GM21390 (cell line): Measurements from ENCODE around the gene TP53BP2.

Source experiments
- ATAC-seq: cut with Tn5 transposase; IDR thresholded peaks from one replicate; pipeline ENCODE4 v1.9.1; 2021; ENCODE audit not compliant: unreplicated experiment

The TP53BP2 gene

GRCh38 chr1:223770621-223771315 lies 75.0 kb downstream of the TP53BP2 start:
- ATAC-seq = no peak

DNA sequence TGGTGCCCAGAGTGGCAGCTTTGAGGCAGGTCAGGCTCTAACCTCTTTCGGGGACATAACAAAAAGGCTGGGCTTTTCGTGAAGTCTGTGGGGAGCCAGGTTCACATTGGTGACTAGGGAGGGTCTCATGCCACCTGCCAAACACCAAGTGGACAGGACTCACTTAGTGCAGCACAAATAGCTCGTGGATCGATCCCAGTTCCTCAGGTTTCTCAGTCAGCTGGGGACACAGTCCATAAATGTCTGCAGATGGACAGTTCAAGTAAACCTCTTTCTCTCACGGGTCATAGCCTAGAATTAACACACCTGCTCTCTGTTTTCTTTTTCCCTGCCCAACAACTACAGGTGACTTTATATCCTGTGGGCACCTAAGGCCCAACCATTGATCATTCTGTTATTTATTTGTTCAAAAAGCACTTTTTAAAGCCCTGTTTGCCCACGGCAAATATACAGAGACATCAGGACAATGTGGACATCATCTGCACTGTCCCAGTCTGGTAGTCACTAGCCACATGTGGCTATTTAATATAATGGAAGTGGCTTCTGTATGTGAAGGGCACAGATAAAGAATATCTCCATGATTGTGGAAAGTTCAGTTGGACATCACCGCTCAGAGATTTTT lies 79.9 kb downstream of the TP53BP2 start:
- no peak for ATAC-seq

DNA sequence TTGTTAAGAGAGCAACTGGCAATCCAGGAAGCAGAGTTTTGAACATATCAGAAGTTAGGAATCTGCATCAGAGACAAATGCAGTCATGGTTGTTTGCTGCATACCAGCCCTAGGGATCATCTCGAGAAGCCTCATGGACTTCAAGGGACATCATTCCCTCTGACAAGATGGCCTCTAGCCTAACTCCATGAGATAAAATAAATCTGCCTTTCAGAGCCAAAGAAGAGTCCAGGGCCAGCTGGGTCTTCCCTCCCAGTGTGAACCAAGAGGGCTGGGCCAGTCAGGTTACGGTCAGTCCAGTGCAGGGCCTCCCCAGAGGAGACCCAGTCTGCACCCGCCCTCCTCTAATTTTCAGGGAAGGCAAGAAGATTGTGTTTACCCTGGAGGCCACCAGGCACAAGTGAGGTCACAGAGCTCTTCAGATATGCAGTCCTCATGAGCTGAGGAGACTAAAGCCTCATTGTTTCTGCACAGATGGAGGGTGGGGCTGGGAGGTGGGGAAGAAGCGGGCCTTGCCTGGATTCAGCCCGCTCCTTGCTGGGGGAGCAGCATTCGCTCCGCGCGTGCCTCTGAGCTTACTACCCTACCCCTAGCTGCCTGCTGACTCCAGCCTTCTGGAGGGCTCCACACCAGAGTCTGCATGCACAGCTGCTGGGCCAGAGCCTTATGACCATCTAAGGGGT lies 80.6 kb downstream of the TP53BP2 start:
- ATAC-seq = no peak

DNA sequence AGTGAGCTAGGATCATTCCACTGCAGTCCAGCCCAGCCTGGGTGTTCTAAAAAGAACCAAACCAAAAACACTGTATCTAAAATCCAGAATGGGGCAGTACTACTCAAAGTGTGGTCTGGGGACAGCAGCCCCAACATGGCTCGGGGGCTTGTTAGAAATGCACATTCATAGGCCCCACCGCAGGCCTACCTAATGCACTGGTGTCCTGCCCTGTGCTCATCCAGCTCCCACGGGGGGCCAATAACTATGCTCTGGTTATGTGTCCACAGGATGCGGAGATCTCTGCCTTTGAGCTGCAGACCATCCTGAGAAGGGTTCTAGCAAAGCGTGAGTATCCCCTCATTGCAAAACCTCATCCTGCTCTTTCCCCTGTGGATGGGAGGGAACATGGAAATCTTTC lies 81.9 kb downstream of the TP53BP2 start:
- ATAC-seq = no peak

- no peak for ATAC-seq
These were observed 82.5 kb downstream of the TP53BP2 start for GRCh38 chr1:223763251-223763650.

DNA sequence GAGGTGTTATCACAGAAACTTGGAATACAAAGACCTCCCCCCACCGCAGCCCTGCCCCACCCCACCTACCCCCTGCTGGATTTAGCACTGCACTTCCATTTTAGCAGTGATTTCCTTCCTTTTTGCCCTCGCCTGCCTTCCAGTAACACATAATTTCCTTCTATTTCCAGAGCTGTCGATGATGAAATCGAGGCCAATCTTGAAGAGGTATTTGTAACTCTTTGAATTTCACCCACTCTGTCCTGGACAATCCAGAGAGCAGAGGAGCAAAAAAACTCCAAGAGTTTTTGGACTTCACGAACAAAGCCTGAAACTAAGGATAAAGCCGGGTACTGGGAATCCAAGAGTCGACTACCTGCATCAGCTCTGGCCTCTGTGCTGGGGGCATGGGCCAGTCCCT lies 84.3 kb downstream of the TP53BP2 start:
- ATAC-seq = no peak

- ATAC-seq = no peak
These were observed 84.9 kb downstream of the TP53BP2 start for GRCh38 chr1:223760833-223761232.

- ATAC-seq = no peak
These were observed 86.5 kb downstream of the TP53BP2 start for GRCh38 chr1:223759273-223759672.

DNA sequence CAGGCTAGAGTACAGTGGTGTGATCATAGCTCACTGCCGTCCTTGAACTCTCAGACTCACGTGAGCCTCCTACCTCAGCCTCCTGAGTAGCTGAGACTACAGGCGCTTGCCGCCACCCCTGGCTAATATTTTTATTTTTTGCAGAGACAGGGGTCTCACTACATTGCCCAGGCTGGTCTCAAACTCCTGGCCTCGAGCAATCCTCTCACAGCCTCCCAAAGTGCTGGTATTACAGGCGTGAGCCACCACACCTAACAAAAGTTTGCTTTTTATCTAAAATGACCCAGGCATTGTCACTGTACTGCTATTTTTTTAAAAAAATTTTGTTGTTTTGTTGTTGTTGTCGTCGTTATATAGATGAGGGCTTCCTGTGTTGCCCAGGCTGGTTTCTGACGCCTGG lies 87.0 kb downstream of the TP53BP2 start:
- no peak for ATAC-seq

DNA sequence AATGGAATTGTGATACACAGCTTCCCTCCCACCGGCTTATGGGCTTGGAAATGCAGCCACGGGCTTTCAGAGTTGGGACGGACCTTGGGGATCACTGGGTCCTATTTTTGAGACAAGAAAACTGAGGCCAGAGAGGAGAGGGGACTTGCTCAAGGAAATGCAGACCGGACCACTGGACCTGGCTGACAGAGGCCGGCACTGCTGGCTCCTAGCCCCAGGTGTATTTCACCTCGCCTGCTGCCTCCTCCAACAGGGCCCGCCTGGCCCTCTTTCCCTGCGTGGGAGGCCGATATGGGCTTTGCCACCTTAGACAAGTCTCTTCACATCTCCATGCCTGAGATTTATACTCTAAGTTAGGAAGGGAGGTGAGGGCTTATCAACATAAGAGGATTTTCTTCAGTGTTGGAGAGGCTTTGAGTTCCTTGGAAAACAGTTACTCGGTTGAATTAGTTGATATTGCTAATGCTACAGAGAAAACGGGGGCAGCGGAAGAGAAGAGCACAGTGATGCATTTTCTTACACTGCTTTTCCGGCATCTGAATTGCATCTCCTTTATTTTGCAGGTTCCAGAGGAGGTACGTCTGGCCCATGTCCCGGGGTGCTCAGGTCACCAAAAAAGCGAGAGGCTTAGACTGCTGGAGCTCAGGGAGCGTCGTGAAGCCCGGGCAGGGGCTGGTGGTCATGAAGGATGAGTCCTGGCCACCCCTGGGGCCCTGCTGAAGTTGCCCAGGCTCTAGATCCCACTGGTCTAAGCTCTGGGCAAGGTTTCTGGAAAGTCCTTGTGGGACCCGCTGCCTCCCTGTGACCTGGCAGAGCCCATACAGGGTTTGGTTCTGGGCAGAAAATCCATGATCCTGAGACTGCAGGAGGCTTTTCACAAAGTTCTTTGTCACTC lies 88.7 kb downstream of the TP53BP2 start:
- ATAC-seq = no peak

DNA sequence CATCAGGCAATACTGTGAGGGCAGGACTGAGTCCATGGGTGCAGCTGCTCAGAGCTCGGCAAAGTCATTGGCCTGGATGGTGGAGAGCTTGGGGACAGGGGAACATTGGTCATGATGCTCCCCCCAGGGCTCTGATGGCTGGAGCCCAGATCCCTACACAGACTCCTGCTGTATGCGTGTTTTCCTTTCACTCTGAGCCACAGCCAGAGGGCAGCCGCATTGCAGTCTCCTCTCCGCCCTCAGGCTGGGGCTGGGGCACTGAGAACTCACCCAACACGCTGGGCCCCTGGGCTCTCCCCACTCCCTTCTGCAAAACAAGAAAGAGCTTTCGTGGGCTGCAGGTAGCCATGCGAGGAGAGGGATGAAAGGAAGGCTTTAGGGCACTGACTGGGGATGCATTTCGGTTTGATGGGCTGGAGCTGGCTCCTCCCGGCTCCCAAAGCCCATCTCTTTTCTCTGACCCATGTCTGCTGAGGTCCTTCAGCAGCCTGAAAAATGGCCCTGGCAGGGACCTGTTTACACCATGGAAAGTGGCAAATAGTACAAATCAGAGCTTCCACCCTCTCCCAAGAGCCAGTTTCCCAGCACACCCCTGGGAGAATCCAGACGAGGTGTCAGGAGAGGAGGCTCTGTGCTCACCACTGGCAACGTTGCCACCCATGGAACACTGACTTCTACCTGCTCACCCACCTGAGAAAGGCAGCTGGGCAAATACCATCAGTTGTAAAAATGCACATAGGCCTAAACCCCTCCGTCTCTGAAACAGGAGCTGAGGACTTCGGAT lies 89.6 kb downstream of the TP53BP2 start:
- no peak for ATAC-seq

GRCh38 chr1:223755432-223755792 lies 90.3 kb downstream of the TP53BP2 start:
- ATAC-seq = no peak

GRCh38 chr1:223754681-223755431 lies 90.9 kb downstream of the TP53BP2 start:
- ATAC-seq = no peak

GRCh38 chr1:223752721-223753515 lies 92.8 kb downstream of the TP53BP2 start:
- no peak for ATAC-seq

DNA sequence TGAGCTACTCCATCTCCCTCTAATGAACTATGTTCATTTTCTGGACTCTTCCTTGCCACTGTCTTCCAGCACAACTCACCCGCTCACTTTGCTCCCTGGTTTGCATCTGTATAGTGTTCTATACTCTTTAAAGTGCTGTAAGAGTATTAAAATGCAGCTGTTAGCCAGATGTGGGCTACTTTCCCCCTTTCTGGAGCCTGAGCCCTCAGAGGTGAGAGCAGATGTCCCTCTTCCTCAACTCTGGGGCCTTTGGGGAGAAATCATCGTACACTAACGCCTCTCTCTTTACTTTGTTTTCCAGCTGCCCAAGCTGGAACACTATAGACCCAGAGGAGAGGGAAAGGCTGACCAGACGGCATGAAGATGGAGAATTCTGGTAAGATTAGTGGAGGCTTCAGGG lies 94.1 kb downstream of the TP53BP2 start:
- ATAC-seq = no peak

DNA sequence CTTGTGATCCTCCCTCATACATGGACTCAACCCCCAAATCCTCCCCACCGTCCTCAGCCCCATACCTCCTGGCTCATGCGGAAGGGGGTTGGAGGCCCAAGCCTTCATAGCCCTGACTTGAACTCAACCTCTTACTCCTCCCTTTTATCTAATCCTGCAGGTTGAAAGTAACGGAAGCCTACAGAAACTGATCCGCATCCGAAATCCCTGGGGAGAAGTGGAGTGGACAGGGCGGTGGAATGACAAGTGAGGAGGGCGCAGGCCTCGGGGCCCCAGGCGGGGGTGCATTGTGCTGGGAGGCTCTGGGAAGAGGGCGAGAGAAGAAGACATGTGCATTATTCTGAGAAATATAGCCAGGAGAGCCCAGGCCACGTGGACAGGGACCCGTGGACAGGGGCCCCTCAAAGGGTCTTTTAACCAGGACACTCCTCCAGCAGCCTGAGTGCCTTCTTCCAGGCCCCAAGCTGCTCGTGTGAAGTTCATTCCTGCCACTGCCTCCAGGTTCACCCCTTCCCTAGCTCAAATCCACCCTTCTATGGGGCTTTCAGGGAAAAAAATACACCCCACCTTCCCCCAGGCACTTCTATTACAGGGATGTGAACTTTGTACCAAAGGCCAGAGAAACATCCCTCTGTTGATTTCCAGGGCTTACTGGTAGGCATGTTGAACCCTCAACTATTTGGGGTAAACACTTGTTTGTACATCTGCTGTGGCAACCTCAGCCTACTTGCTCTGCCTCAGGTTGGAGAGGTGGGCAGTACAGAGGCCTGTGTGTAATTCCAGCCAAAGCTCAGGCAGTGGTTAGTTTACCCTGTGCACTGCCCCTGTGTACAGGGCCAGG lies 94.8 kb downstream of the TP53BP2 start:
- ATAC-seq = no peak

DNA sequence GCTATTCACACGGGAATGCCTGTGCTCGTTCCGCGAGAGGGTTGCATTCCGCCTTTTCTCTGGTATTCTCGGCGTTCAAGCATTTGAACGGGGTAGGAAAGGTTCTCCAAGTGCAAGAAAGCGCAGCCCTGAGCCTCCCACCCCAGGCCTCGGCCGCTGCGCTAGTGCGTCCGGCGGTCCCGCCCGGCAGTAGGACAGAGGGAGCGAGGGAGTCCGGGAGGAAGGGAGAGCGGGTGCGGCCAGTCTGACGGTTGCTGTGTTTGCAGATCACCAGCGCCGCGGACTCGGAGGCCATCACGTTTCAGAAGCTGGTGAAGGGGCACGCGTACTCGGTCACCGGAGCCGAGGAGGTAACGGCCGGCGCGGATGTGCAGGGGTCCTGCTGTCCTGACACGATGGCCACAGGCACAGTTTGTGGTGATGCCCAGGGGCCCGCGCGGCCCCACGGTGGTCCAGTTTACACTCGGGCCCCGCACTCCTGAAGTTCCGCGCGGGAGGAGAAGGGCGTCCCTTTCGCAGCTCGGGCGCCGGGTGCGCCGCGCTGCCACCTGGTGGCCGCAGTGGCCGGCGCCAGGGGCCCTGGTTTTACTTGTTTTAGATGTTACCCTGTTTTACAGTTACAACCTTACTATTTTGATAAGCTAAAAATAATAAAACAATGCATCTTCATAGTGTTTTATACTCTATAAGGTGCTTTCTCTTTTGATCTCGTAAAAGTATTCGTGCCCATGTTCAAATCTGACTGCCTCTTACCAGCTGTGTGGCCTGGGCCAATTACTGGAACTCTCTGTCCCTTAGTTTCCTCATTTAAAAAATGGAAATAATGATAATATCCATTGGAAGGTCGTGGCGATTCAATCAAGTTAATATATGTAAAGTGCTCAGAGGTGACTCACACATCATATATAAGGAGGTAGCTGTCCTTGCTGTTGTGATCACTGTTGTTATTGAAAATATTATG lies 96.7 kb downstream of the TP53BP2 start:
- peak; percentile 82 for ATAC-seq
